ENCODE measurements around the gene CDC16.

- TF ChIP-seq GATA2 (IDR thresholded peaks at IDR 0.05; ENCODE audit: low read depth, low read length): no peak
- no peak for TF ChIP-seq GATA3 (IDR thresholded peaks at IDR 0.05; ENCODE audit: low read depth, low read length)
Observed at GRCh38 chr13:114313061-114313860, 78.6 kb downstream of the CDC16 start.

Measured in SH-SY5Y (cell line).